ENCODE measurements around the gene VAV3.
"Not testable (repeated sequence)": the region's sequence is repeated elsewhere in the genome, so short reads cannot be mapped to it uniquely, and the experiment has no call there.

The VAV3 gene

GRCh38 chr1:107866870-107867269 lies 98.1 kb downstream of the VAV3 start:
- DNase-seq (ENCODE audit: extremely low read depth, low read depth), result no peak
- TF ChIP-seq CTCF (IDR thresholded peaks at IDR 0.05; ENCODE audit: low read depth, low read length), result no peak

- DNase-seq (ENCODE audit: extremely low read depth, low read depth), result no peak
- no peak for TF ChIP-seq CTCF (IDR thresholded peaks at IDR 0.05; ENCODE audit: low read depth, low read length)
Observed at GRCh38 chr1:107865627-107866026, 99.4 kb downstream of the VAV3 start.

DNA sequence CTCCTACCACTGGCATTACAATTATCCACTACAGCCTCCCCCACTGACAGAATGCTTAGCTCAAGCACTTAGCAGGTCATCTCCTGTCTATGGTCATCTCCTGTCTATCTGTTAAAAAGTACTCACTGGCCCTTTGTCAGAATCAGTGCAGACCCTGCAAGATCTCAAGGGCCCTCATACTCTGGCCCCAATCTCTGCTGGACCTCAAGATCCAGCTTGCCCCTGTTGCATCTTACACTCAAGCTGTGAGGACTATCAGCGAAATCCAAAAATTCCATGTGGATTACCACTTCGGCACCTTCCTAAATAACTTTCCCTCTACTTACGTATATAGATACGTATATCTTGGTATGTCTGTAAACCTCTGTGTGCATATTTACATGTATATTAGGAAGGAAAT lies 101.6 kb downstream of the VAV3 start:
- no peak for TF ChIP-seq CTCF (IDR thresholded peaks at IDR 0.05; ENCODE audit: low read depth, low read length)
- DNase-seq (ENCODE audit: extremely low read depth, low read depth), result no peak

GRCh38 chr1:107862064-107862463 lies 102.9 kb downstream of the VAV3 start:
- no peak for TF ChIP-seq CTCF (IDR thresholded peaks at IDR 0.05; ENCODE audit: low read depth, low read length)

DNA sequence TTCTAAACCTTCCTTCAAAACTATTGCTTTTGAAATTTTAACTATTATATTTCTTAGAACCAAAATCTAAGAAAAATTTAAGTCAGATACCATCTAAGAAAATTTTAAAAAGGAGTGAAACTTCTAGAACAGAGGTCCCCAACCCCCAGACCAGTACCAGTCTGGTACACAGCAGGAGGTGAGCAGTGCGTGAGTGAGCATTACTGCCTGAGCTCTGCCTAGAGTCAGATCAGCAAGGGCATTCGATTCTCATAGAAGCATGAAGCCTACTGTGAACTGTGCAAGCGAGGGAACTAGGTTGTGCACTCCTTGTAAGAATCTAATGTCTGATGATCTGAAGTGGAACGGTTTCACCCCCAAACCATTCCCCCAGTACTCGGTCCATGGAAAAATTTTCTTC lies 106.7 kb downstream of the VAV3 start:
- no peak for DNase-seq (ENCODE audit: extremely low read depth, low read depth)
- no peak for TF ChIP-seq CTCF (IDR thresholded peaks at IDR 0.05; ENCODE audit: low read depth, low read length)

More at GRCh38 chr1:107862064-107862463, 102.9 kb downstream of the VAV3 start:
- no peak for DNase-seq (ENCODE audit: extremely low read depth, low read depth)

DNA sequence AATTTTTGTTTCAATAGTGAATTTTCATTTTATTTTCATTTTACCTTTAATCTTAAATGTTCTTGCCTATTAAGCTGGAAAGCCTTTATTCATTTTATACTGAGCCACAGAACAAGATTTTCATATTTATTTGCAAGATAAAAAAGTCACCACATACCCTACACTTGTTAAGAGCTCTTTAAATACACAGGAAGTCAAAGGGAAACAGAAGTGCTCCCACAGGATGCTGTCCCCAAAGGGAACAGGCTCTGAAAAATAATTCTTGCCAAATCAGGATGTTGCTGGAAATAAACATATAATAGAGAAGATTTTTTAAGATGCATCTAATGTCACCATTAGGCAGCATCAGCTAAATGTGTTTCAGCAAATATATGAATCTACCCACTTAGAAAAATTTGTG lies 113.6 kb downstream of the VAV3 start:
- no peak for DNase-seq (ENCODE audit: extremely low read depth, low read depth)
- TF ChIP-seq CTCF (IDR thresholded peaks at IDR 0.05; ENCODE audit: low read depth, low read length), result no peak

GRCh38 chr1:107844541-107845194 lies 120.3 kb downstream of the VAV3 start:
- DNase-seq (ENCODE audit: extremely low read depth, low read depth), result not testable (repeated sequence)

DNA sequence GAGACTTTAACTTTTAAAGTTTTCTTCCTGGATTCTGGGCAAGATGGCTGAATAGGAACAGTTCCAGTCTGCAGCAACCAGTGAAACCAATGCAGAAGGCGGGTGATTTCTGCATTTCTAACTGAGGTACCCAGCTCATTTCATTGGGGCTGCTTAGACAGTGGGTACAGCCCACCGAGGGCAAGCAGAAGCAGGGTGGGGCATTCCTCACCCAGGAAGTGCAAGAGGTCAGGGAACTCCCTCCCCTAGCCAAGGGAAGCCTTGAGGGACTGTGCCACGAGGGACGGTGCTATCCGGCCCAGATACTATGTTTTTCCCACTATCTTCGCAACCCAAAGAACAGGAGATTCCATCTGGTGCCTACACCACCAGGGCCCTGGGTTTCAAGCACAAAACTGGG lies 121.0 kb downstream of the VAV3 start:
- TF ChIP-seq CTCF (IDR thresholded peaks at IDR 0.05; ENCODE audit: low read depth, low read length), result no peak
- no peak for DNase-seq (ENCODE audit: extremely low read depth, low read depth)
